WTC11 (cell line): ENCODE data around the gene APBB3. TPM values are rescaled to one million over a fixed set of nuclear protein-coding genes. Genes with fewer than 3 reads are reported as not detected.
"Not testable (repeated sequence)": the region's sequence is repeated elsewhere in the genome, so short reads cannot be mapped to it uniquely, and the experiment has no call there.

Experiments used
- ATAC-seq: fragments of 200-7000 bp; cut with Tn5 transposase; 2 replicates; pipeline ENCODE4 v1.10.0; 2021; ENCODE audit warnings: mild to moderate bottlenecking, moderate library complexity
- CTCF ChIA-PET: fragments of 300-600 bp; sonication (Branson Sonifier 250); formaldehyde crosslinking; loops from one replicate; lab custom pipeline; 2021; ENCODE audit warnings: antibody characterized with exemption; lab: Charles Lee
- POLR2A ChIA-PET: fragments of 350-600 bp; sonication (Branson Sonifier 250); formaldehyde crosslinking; loops from one replicate; lab custom pipeline; 2021; ENCODE audit warnings: antibody characterized with exemption; lab: Charles Lee
- DNase-seq: peaks from one replicate; pipeline ENCODE4 v3.0.0; 2021; ENCODE audit warnings: low spot score
- H3K27ac Mint-ChIP-seq: 2 replicates; pipeline ENCODE4 v1.8.0; 2021; ENCODE audit warnings: mixed read lengths
- H3K27me3 Mint-ChIP-seq: 2 replicates; pipeline ENCODE4 v1.8.0; 2021; ENCODE audit warnings: low read depth, mild to moderate bottlenecking, moderate library complexity, mixed read lengths
- H3K36me3 Mint-ChIP-seq: 2 replicates; pipeline ENCODE4 v1.8.0; 2021; ENCODE audit warnings: mixed read lengths
- H3K4me1 Mint-ChIP-seq: 2 replicates; pipeline ENCODE4 v1.8.0; 2022; ENCODE audit warnings: mixed read lengths
- H3K4me3 Mint-ChIP-seq: 2 replicates; pipeline ENCODE4 v1.8.0; 2021; ENCODE audit warnings: mild to moderate bottlenecking, moderate library complexity, mixed read lengths
- H3K9me3 Mint-ChIP-seq: 2 replicates; pipeline ENCODE4 v1.8.0; 2021; ENCODE audit warnings: mixed read lengths
- EMX1 ChIP-seq: fragments of 250-450 bp; sonication (Bioruptor Pico); IDR thresholded peaks from 2 replicates; pipeline ENCODE4 v1.8.0; 2021; ENCODE audit warnings: mild to moderate bottlenecking
- ERG ChIP-seq: fragments of 250-450 bp; sonication (Bioruptor Pico); IDR thresholded peaks from 2 replicates; pipeline ENCODE4 v1.8.0; 2021; ENCODE audit warnings: mild to moderate bottlenecking
- ETV6 ChIP-seq: sonication (generic); formaldehyde crosslinking; IDR thresholded peaks from 2 replicates; pipeline ENCODE4 v1.8.1; 2022; ENCODE audit warnings: mild to moderate bottlenecking, missing genetic modification reagents
- GRHL2 ChIP-seq: fragments of 250-450 bp; sonication (Bioruptor Pico); IDR thresholded peaks from 2 replicates; pipeline ENCODE4 v1.8.0; 2022; ENCODE audit warnings: mild to moderate bottlenecking, moderate library complexity; ENCODE audit not compliant: insufficient replicate concordance, severe bottlenecking
- HMGA2 ChIP-seq: fragments of 250-450 bp; sonication (Bioruptor Pico); IDR thresholded peaks from 2 replicates; pipeline ENCODE4 v1.4.0; 2021; ENCODE audit warnings: mild to moderate bottlenecking, moderate library complexity
- KAT7 ChIP-seq: sonication (generic); formaldehyde crosslinking; IDR thresholded peaks from 2 replicates; pipeline ENCODE4 v1.8.1; 2023; ENCODE audit warnings: missing genetic modification reagents, mild to moderate bottlenecking, borderline replicate concordance
- MLX ChIP-seq: sonication (generic); formaldehyde crosslinking; IDR thresholded peaks from 2 replicates; pipeline ENCODE4 v1.8.1; 2023; ENCODE audit warnings: mild to moderate bottlenecking, missing genetic modification reagents, moderate library complexity
- MYBL2 ChIP-seq: sonication (generic); formaldehyde crosslinking; IDR thresholded peaks from 2 replicates; pipeline ENCODE4 v1.8.1; 2023; ENCODE audit warnings: mild to moderate bottlenecking, moderate library complexity, missing genetic modification reagents
- NR2C2 ChIP-seq: sonication (generic); formaldehyde crosslinking; IDR thresholded peaks from 2 replicates; pipeline ENCODE4 v1.8.0; 2022; ENCODE audit warnings: mild to moderate bottlenecking, missing genetic modification reagents
- NR3C1 ChIP-seq: sonication (generic); formaldehyde crosslinking; conservative IDR thresholded peaks from 2 replicates; pipeline ENCODE4 v1.8.1; 2023; ENCODE audit warnings: low read depth, mild to moderate bottlenecking, missing genetic modification reagents
- PRRX2 ChIP-seq: fragments of 250-450 bp; sonication (Bioruptor Pico); IDR thresholded peaks from 2 replicates; pipeline ENCODE4 v1.8.0; 2021; ENCODE audit warnings: mild to moderate bottlenecking
- ZNF138 ChIP-seq: sonication (generic); formaldehyde crosslinking; conservative IDR thresholded peaks from 2 replicates; pipeline ENCODE4 v1.8.1; 2022; ENCODE audit warnings: mild to moderate bottlenecking, moderate library complexity, missing genetic modification reagents
- ZNF317 ChIP-seq: sonication (generic); formaldehyde crosslinking; IDR thresholded peaks from 2 replicates; pipeline ENCODE4 v1.8.1; 2023; ENCODE audit warnings: low read depth, mild to moderate bottlenecking, moderate library complexity, missing genetic modification reagents, borderline replicate concordance
- ZNF416 ChIP-seq: fragments of 250-450 bp; sonication (Bioruptor Pico); IDR thresholded peaks from 2 replicates; pipeline ENCODE4 v1.9.0; 2021; ENCODE audit warnings: mild to moderate bottlenecking, inconsistent platforms
- ZSCAN18 ChIP-seq: fragments of 250-450 bp; sonication (Bioruptor Pico); IDR thresholded peaks from 2 replicates; pipeline ENCODE4 v2.1.2; 2022; ENCODE audit warnings: mild to moderate bottlenecking, moderate library complexity
- total RNA-seq: library from RNA; stranded (reverse); gene quantifications from 3 replicates; pipeline ENCODE4 v1.2.3, GENCODE V29; 2021
- TF ChIP-seq, protein P1 (sequence below): sonication (generic); formaldehyde crosslinking; IDR thresholded peaks from 2 replicates; pipeline ENCODE4 v1.8.0; 2023; ENCODE audit warnings: mild to moderate bottlenecking, missing genetic modification reagents
- TF ChIP-seq, protein P2 (sequence below): fragments of 250-450 bp; sonication (Bioruptor Pico); IDR thresholded peaks from 2 replicates; pipeline ENCODE4 v1.9.0; 2021; ENCODE audit warnings: mild to moderate bottlenecking

Gene APBB3
- total RNA-seq, 1 experiment from 2014 or later = 25.9 TPM

GRCh38 chr5:140587495-140587894, 23.1 kb upstream of the APBB3 start:
- TF ChIP-seq MYBL2 = no peak
- no peak for TF ChIP-seq MLX (CRISPR knock-in tag)
- no peak for TF ChIP-seq HMGA2 (CRISPR knock-in tag)
- TF ChIP-seq EMX1 (CRISPR knock-in tag) = no peak
- no peak for TF ChIP-seq ETV6
- TF ChIP-seq, protein P1, sequence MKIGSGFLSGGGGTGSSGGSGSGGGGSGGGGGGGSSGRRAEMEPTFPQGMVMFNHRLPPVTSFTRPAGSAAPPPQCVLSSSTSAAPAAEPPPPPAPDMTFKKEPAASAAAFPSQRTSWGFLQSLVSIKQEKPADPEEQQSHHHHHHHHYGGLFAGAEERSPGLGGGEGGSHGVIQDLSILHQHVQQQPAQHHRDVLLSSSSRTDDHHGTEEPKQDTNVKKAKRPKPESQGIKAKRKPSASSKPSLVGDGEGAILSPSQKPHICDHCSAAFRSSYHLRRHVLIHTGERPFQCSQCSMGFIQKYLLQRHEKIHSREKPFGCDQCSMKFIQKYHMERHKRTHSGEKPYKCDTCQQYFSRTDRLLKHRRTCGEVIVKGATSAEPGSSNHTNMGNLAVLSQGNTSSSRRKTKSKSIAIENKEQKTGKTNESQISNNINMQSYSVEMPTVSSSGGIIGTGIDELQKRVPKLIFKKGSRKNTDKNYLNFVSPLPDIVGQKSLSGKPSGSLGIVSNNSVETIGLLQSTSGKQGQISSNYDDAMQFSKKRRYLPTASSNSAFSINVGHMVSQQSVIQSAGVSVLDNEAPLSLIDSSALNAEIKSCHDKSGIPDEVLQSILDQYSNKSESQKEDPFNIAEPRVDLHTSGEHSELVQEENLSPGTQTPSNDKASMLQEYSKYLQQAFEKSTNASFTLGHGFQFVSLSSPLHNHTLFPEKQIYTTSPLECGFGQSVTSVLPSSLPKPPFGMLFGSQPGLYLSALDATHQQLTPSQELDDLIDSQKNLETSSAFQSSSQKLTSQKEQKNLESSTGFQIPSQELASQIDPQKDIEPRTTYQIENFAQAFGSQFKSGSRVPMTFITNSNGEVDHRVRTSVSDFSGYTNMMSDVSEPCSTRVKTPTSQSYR (CRISPR knock-in tag) = no peak
- no peak for TF ChIP-seq GRHL2
- TF ChIP-seq ZNF317 (CRISPR knock-in tag) = no peak
- TF ChIP-seq ZNF138 (CRISPR knock-in tag) = no peak
- TF ChIP-seq ZNF416 (CRISPR knock-in tag) = no peak
- TF ChIP-seq NR2C2 = no peak
- TF ChIP-seq, protein P2, sequence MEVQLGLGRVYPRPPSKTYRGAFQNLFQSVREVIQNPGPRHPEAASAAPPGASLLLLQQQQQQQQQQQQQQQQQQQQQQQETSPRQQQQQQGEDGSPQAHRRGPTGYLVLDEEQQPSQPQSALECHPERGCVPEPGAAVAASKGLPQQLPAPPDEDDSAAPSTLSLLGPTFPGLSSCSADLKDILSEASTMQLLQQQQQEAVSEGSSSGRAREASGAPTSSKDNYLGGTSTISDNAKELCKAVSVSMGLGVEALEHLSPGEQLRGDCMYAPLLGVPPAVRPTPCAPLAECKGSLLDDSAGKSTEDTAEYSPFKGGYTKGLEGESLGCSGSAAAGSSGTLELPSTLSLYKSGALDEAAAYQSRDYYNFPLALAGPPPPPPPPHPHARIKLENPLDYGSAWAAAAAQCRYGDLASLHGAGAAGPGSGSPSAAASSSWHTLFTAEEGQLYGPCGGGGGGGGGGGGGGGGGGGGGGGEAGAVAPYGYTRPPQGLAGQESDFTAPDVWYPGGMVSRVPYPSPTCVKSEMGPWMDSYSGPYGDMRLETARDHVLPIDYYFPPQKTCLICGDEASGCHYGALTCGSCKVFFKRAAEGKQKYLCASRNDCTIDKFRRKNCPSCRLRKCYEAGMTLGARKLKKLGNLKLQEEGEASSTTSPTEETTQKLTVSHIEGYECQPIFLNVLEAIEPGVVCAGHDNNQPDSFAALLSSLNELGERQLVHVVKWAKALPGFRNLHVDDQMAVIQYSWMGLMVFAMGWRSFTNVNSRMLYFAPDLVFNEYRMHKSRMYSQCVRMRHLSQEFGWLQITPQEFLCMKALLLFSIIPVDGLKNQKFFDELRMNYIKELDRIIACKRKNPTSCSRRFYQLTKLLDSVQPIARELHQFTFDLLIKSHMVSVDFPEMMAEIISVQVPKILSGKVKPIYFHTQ (CRISPR knock-in tag) = no peak
- TF ChIP-seq PRRX2 (CRISPR knock-in tag) = no peak
- TF ChIP-seq ERG (CRISPR knock-in tag) = no peak
- TF ChIP-seq NR3C1 (CRISPR knock-in tag) = no peak
- POLR2A ChIA-PET = interaction anchor here (0.6 kb wide), 2 partner anchors 60 to 602 kb away, joined by 4 to 5 read pairs; partner anchors contain the start of gene IK
- CTCF ChIA-PET = no interaction called here
- H3K27me3 Mint-ChIP-seq = peaks cover 20% of the 10 kb centered on the region
- H3K36me3 Mint-ChIP-seq = no peaks in the 10 kb centered on the region
- H3K27ac Mint-ChIP-seq = no peak overlapping the region
- DNase-seq (no peak), ATAC-seq (no peak)
- H3K4me1 Mint-ChIP-seq = no peaks in the 10 kb centered on the region
- no peak overlapping the region for H3K4me3 Mint-ChIP-seq
- H3K9me3 Mint-ChIP-seq = peaks cover 11% of the 10 kb centered on the region

GRCh38 chr5:140579188-140579747, 14.9 kb upstream of the APBB3 start:
- DNase-seq, POLR2A ChIA-PET, H3K4me3 Mint-ChIP-seq, ATAC-seq: not testable (repeated sequence)
- H3K27me3 Mint-ChIP-seq = peaks cover 23% of the 10 kb centered on the region
- peak; percentile 81 for TF ChIP-seq HMGA2 (CRISPR knock-in tag)
- TF ChIP-seq, all 79 proteins: peak for 1; not testable (repeated sequence) for 78
- H3K4me1 Mint-ChIP-seq, H3K27ac Mint-ChIP-seq, H3K36me3 Mint-ChIP-seq: not testable (repeated sequence)
- CTCF ChIA-PET = interaction anchor here (0.6 kb wide), 1 partner anchor 56 kb away, joined by 3 read pairs; no protein-coding TSS in a partner anchor
- H3K9me3 Mint-ChIP-seq = peaks cover 11% of the 10 kb centered on the region

GRCh38 chr5:140576776-140577201, 12.4 kb upstream of the APBB3 start:
- ChIA-PET POLR2A (no interaction called here), CTCF (interaction anchor here (1.3 to 1.7 kb wide), 2 partner anchors 28 to 218 kb away, joined by 4 to 6 read pairs; no protein-coding TSS in a partner anchor)
- Mint-ChIP-seq H3K9me3 (no peaks in the 10 kb centered on the region; the same call in 1 of the 2 replicates), H3K4me1 (no peaks in the 10 kb centered on the region), H3K4me3 (no peak overlapping the region), H3K36me3 (no peaks in the 10 kb centered on the region), H3K27ac (no peak overlapping the region), H3K27me3 (peaks cover 16% of the 10 kb centered on the region)
- ATAC-seq (no peak), DNase-seq (no peak)
- TF ChIP-seq KAT7 (CRISPR knock-in tag) = no peak
- no peak for TF ChIP-seq ETV6
- no peak for TF ChIP-seq ZSCAN18 (CRISPR knock-in tag)
